SHP77 treated with DMSO at 0.1 percent for 48 hours (cell line): ENCODE results near the gene C17orf113.
"Not testable (repeated sequence)": the region's sequence is repeated elsewhere in the genome, so short reads cannot be mapped to it uniquely, and the experiment has no call there.

ENCODE experiments used
- DNase-seq: peaks from one replicate; lab custom pipeline; 2025; lab: John Stamatoyannopoulos, UW

Gene C17orf113

DNA sequence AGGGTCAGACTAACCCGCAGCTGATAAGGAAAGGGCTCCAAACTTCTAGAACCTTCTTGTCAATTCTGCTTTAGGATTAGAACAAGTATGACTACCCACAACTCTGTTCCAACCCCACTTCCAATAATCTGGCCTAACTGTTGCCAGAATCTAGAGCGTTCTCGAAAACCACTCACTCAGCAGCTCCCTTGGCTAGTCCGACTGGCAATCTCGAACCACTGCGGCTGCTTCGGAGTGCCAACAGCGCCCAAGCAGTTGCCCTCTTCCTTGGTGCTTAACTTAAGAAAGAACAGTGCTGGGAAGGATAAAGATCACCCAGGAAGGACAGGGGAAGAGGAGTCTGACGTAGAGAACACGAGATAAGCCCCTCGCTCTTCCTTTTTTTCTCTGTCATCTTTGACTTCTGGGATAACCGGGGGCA, 34.0 kb downstream of the C17orf113 start:
- no peak for DNase-seq

DNA sequence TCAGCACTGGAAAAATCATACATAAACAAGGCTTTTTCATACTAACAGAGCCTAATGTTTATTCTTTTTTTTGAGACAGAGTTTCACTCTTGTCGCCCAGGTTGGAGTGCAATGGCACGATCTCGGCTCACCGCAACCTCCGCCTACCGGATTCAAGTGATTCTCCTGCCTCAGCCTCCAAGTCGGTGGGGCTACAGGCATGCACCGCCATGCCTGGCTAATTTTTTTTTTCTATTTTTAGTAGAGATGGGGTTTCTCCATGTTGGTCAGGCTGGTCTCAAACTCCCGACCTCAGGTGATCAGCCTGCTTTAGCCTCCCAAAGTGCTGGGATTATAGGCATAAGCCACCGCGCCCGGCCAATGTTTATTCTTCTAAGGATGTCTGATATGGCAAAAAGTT, 36.7 kb downstream of the C17orf113 start:
- not testable (repeated sequence) for DNase-seq

DNA sequence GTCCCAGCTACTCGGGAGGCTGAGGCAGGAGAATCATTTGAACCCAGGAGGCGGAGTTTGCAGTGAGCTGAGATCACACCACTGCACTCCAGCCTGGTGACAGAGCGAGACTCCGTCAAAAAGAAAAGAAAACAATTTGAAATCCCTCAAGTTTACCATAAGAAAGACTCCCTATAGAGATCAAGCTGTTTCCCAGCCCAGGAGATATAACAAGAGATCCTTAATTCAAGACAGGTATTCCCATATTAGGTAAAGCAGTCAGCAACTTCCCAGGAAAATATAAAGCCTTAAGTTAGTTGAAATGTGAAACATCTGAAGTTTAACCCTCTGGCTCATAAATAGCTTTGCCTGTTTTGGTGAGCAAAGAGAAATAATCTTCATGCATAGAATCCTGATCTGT, 38.0 kb downstream of the C17orf113 start:
- not testable (repeated sequence) for DNase-seq

DNA sequence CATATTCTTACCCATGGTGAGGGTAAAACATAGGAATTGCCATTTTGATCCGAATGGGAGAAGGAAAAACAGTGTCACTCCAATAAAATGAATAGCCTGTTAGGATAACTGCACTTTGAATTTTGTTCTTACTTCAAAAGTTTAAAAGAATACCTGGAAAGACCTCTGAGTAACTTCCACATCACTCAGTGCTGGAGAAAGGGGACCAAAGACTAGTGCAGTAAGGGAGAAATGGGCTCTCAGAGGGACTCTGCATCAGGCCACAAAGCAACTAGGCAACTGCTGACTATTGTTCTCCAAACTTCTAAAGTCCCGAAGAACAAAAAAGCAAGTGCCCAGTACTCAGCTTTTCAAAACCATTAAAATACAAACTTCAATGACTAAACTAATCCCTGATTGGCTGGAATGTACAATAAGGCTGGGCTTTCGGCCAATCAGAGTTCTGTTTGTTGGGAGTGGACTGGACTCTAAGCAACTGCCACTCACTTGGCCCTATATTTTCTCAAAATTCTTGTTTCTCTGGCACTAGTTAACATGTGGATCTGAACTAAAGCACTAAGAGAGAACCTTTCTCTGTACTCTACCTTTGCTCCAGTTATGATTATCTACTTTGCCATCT, 39.4 kb downstream of the C17orf113 start:
- no peak for DNase-seq

DNA sequence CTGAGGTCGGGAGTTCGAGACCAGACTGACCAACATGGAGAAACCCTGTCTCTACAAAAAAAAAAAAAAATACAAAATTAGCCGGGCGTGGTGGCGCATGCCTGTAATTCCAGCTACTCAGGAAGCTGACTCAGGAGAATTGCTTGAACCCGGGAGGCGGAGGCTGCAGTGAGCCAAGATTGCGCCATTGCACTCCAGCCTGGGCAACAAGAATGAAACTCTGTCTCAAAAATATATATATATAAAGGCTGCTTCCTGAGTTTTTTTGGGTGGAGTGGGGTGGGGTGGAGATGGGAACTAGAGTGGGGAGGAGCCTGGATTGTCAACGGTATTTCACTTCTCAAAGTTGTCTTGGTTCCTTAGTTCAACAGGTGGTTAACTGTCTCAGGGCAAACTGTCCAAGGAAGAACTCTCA, 40.1 kb downstream of the C17orf113 start:
- not testable (repeated sequence) for DNase-seq

DNA sequence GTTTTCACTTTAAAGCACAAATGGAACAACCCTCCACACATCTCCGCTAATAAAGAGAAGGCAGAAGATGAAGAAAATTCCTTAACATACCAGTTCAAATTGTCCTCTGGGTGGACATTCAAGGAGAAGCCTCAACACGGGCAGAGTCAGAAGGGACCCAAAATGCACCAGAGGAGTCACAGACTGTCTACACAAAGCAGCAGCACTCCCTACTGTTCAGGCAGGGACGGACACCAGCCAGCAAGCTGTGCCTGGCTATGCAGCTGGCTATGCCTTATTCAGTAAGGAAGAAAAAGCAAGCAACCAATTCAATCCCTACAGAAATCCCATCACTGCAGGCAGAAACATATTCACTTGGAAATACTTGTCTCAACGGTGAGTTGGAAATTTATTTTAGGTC, 41.2 kb downstream of the C17orf113 start:
- no peak for DNase-seq

DNA sequence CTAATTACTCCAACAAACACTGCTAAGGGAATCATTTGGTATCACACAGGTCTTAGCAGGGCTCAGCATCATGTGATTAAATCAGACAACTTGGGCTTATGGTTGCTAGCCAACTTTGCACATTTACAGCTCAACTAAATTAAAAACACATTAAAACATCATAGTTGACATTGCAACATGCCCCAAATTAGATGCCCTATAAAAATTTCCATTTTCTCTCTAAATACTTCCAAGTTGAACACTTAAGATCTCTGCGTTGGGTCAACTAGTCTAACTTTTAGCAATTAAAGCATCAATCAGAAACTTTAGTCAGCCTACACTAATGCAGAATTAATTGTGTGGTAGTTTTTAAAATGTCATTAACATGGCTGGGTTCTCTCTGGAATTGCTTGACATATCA, 45.2 kb downstream of the C17orf113 start:
- DNase-seq = no peak

DNA sequence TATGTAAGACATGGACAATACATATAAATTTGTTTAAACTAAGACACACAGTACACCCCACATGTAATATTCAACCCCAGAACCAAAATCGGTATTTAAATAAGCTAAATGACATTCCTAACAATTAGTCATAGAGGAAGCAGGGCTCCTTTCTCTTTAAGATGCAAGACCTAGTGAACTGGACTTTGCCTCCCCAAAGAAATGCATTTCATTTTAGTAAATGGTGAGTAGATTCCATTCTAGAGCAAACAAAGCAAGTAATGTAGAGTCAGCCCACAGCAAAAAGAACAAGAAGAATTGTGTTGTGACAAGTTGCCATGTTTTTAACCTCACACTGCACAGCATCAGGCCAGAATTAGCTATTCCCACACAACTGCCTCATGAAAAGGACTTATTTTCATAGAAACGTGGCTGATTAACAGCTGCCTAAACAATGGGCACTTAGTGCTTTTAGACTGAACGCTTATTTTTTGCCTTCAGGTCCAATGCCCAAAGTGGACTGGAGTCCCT, 47.6 kb downstream of the C17orf113 start:
- DNase-seq = no peak

DNA sequence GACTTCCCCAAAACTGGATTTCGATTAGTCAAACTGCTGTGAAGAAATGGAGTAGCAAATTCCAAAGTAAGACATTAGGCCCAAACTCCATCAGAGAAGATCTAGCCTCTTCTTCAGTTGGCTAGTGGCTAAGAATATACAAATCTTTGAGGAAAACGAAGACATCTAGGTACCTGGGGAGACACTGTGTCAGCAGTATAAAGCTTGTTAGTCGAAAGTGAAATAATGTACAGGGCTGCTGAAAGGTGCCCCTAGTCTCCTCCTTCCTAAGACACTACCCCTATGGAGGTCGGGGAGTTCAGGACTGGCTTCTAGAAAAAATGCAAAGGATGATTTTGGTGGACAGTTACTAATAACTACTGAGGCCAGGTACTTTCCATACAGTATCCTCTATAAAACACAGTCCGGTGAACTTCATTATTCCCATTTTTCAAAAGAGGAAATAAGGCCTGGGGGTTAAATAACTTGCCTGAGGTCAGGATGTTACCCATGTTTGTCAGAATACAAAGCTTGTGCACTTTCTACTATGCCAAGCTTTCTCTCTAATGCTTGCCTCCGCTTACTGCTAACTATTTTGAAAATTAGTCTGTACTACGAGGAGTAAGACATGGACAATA, 48.1 kb downstream of the C17orf113 start:
- DNase-seq = no peak

DNA sequence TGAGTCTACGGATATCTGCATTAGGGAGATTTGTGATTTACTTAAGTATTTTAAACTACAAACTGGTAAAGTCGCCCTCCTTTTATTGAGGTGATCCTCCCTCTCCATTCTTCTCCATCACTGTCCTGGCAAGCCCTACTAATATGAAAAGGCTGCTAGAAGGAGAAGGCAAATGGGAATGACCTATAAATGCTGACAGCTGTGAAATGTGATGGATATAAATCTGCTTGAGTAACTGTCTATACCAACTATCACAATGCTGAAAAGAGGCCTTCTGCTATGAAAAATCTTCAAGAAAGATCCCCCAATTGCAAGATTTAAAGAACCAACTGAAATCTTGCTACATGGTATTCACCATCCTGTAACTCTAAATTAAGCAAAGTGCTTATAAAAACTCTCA, 48.7 kb downstream of the C17orf113 start:
- DNase-seq = no peak

DNA sequence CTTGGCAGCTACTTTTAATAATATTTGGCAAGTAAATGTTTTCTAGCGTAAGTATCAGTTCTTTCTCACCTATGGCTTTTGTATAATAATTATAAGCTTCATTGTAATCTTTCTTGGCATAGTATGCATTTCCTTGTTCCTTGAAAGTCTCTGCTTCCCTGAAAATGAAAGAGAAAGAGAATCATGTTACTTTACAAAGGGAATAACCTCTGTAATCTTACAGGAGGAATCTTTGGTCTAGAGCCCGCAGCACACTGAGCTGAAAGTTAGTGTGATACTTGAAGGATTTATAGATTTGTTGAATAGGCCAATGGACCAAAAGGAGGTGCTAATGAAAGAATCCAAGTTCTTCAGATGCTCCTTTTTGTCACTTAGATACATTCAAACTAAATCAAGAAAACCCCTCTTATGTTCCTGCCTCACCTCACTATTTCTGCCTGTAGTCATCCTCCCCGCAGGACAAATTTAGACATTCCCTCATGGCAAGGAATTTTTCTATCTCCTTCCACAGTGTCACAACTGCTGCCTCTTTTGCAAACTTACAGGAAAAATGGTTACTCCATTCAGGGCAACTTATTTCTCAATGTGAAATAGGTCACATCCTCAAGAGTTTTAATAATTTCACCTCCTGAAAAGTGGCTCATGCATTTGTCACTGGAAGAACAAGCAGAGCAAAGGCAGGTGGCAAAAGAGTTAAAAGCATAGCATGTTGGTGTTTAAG, 49.8 kb downstream of the C17orf113 start:
- DNase-seq = no peak

DNA sequence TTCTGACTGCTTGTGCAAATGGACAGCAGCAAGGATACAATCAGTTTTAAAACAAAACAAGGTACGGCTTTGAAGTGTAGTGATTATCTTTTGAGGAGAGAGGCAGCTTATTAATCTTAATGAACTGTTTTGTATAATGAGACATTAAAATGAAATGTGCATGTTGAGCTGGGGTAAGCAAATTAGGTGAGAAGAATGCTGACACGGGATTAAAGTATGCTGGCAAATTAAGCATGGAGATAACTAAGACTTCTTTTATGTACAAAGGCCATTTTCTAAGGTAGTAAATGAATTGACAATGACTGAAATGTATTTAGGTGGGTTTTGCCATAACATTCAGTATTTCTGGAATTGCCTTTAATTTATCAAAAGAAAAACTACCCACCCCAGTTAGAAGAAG, 51.9 kb downstream of the C17orf113 start:
- no peak for DNase-seq

DNA sequence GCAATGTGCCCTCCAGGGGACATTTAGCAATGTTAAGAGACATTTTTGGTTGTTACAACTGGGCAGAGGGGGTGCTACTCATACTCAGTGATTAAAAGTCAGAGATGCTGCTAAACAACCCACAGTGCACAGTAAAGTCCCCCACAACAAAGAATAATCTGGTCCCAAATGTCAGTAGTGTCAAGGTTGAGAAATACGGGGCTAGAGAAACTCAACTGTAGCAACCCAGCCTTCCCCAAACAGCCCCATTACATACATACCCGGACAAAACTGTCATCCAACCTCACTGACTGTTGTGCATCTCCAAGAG, 53.6 kb downstream of the C17orf113 start:
- DNase-seq = no peak

DNA sequence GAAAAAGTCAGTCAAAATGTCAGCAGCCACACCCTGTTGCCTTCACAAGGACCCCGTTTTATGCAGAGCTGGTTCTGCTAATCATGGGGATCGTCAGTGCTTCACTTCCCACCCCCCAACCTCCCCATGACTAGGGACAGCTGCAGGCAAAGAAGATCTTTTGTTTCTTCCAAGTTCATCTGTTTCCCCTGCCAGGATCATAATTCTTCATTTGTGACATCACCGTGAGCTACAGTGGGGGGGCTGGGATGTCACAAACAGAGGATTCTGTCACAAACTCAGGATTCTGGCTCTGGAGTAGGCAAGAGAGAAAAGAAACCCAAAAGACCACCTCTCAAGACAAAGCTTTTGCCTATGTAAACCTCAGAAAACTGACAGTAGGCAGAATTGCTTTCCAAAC, 57.8 kb downstream of the C17orf113 start:
- no peak for DNase-seq

DNA sequence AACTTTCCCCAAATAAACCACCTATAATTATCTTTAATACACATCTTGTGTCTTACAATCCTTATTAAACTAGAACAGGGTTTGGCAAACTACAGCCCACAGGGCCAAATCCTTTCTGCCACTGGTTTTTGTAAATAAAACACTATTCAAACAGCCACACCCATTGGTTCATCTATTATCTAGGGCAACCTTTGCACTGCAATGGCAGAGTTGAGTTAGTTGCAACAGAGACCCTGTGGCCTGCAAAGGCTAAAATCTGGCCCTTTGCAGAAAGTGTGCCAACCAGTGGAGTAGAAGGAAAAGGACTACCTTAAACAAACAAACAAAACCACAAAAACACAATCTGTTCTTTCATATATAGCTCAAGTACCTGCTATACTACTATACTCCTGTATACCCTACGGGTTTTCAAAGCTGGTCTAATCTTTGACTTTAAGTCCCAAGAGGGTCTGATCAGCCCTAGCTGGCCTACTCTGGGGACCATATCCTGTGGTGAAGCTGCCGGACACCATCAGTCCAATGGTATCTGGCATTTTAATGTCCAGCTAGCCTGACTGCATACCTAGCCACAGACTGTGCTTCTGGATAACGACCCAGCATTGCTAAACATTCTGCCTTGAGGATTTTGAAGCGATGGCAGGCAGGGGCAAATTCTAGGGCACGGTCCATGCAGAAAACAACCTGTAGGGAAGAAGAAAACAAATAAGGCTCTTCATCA, 60.5 kb downstream of the C17orf113 start:
- DNase-seq = no peak

DNA sequence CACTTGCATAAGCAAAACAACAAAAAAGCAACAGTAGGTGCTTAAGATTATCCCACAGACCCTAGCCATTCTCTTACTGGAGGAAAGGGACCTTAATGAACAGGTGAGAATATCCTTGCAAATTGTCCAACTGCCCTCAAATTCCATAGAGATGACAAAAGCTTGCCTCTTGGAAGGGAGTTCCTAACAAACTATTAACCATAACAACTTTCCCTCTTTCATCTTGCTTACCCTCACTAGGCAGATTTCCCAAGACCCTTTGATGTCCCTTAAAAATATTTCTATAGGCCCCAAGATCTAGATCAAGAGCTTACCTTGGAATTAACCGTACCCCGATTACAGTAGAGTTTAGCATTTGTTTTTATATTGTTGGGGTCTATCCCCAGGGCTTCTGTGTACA, 62.0 kb downstream of the C17orf113 start:
- no peak for DNase-seq
